ENCODE results near the gene ENO3. TPM values are rescaled to one million over a fixed set of nuclear protein-coding genes. Genes with fewer than 3 reads are reported as not detected.

The ENO3 gene
- total RNA-seq, 6 experiments from 2014 or later, result 1.9 to 4.6 (median 3.2) TPM

GRCh38 chr17:4973256-4974114 is 22.6 kb downstream of the ENO3 start:
- Mint-ChIP-seq H3K9me3 (no peaks in the 10 kb centered on the region), H3K27ac (no peak overlapping the region; the same call in 1 of the 2 replicates), H3K27me3 (ENCODE audit: insufficient read depth) (peaks cover 3% of the 10 kb centered on the region; the same call in 1 of the 2 replicates), H3K4me1 (ENCODE audit: low read depth) (no peaks in the 10 kb centered on the region), H3K36me3 (ENCODE audit: low read depth) (peaks cover 19% of the 10 kb centered on the region), H3K4me3 (no peak overlapping the region)
- DNase-seq, result no peak
- TF ChIP-seq, protein P1, sequence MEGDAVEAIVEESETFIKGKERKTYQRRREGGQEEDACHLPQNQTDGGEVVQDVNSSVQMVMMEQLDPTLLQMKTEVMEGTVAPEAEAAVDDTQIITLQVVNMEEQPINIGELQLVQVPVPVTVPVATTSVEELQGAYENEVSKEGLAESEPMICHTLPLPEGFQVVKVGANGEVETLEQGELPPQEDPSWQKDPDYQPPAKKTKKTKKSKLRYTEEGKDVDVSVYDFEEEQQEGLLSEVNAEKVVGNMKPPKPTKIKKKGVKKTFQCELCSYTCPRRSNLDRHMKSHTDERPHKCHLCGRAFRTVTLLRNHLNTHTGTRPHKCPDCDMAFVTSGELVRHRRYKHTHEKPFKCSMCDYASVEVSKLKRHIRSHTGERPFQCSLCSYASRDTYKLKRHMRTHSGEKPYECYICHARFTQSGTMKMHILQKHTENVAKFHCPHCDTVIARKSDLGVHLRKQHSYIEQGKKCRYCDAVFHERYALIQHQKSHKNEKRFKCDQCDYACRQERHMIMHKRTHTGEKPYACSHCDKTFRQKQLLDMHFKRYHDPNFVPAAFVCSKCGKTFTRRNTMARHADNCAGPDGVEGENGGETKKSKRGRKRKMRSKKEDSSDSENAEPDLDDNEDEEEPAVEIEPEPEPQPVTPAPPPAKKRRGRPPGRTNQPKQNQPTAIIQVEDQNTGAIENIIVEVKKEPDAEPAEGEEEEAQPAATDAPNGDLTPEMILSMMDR (IDR thresholded peaks at IDR 0.05), result no peak

DNA sequence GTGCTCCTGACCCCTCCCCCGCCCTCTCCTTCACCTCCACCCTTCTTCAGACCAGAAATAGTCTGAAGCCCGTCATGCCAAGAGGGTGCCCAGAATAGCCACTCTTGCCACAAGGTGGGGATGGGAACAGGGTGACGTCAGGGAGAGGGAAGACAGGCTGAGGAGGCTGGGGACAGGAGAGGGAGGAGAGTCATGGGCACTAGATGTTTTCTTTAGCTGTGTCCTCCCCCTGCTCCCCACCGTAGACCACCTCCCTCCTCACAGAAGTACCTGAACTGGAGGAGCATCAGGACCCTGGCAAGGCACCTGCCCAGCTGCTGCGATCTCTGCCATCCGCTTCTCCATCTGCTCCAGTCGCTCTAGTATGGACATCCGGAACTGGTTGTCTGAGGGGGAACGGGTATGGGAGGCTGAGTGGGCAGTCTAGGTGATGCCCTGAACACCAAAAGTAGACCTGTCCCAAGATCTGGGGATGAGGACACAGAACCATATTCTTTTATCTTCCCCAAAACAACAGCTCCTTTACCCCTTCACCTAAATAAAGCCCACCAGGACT is 23.3 kb downstream of the ENO3 start:
- no peaks in the 10 kb centered on the region for H3K4me1 Mint-ChIP-seq (ENCODE audit: low read depth)
- H3K4me3 Mint-ChIP-seq, result no peak overlapping the region
- H3K27ac Mint-ChIP-seq, result no peak overlapping the region
- H3K27me3 Mint-ChIP-seq (ENCODE audit: insufficient read depth), result no peaks in the 10 kb centered on the region; the same call in 1 of the 2 replicates
- TF ChIP-seq, protein P1 (IDR thresholded peaks at IDR 0.05), result no peak
- H3K36me3 Mint-ChIP-seq (ENCODE audit: low read depth), result peaks cover 19% of the 10 kb centered on the region
- H3K9me3 Mint-ChIP-seq, result no peaks in the 10 kb centered on the region
- no peak for DNase-seq

GRCh38 chr17:4978726-4979125 is 27.8 kb downstream of the ENO3 start:
- H3K4me1 Mint-ChIP-seq (ENCODE audit: low read depth), result peaks cover 18% of the 10 kb centered on the region
- H3K36me3 Mint-ChIP-seq (ENCODE audit: low read depth), result peaks cover 19% of the 10 kb centered on the region
- peaks cover 3% of the 10 kb centered on the region for H3K27me3 Mint-ChIP-seq (ENCODE audit: insufficient read depth)
- H3K27ac Mint-ChIP-seq, result no peak overlapping the region
- no peak overlapping the region for H3K4me3 Mint-ChIP-seq
- no peak for DNase-seq
- no peaks in the 10 kb centered on the region for H3K9me3 Mint-ChIP-seq
- TF ChIP-seq, protein P1 (IDR thresholded peaks at IDR 0.05), result no peak

GRCh38 chr17:4980644-4981216 is 29.8 kb downstream of the ENO3 start:
- DNase-seq, result no peak
- Mint-ChIP-seq H3K36me3 (ENCODE audit: low read depth) (peaks cover 26% of the 10 kb centered on the region), H3K27ac (no peak overlapping the region; the same call in none of the 2 replicates), H3K9me3 (no peaks in the 10 kb centered on the region), H3K4me3 (no peak overlapping the region), H3K4me1 (ENCODE audit: low read depth) (peaks cover 28% of the 10 kb centered on the region), H3K27me3 (ENCODE audit: insufficient read depth) (peaks cover 3% of the 10 kb centered on the region)
- TF ChIP-seq, protein P1 (IDR thresholded peaks at IDR 0.05), result peak; percentile 87

DNA sequence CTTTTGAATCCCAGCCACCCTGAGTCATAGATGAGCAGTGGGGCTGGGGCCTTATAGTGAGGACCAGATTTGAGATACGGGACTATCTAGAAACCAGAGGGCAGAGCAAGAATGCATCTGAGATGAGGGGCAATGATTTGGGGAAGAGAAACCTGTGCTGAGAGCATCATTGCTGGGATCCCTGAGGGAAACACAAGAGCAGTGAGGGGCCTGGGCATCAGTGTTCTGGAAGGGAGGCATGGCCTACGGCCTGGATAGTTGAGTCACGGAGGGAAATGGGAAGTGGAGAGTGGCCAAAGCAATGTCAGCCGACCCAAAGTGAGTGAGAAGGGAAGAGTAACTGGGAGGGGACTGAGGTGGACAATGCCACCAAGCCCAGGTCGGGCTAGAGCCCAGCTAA is 31.4 kb downstream of the ENO3 start:
- Mint-ChIP-seq H3K4me3 (no peak overlapping the region), H3K27ac (0 out of 2 replicates have a peak overlapping the region, but pooled peaks have one; percentile 45)
- DNase-seq, result no peak

More for the DNA sequence above, 31.4 kb downstream of the ENO3 start:
- Mint-ChIP-seq H3K27me3 (ENCODE audit: insufficient read depth) (peaks cover 3% of the 10 kb centered on the region), H3K36me3 (ENCODE audit: low read depth) (peaks cover 29% of the 10 kb centered on the region), H3K4me1 (ENCODE audit: low read depth) (peaks cover 38% of the 10 kb centered on the region), H3K9me3 (no peaks in the 10 kb centered on the region)
- TF ChIP-seq, protein P1 (IDR thresholded peaks at IDR 0.05), result no peak

Measured in HFFc6 (cell line).